Upper lobe of right lung (tissue), 1 donor: ENCODE measurements around the gene MGA. TPM values are rescaled to one million over a fixed set of nuclear protein-coding genes. Genes with fewer than 3 reads are reported as not detected.

Experiments
- ATAC-seq: fragments of 200-7000 bp; cut with Tn5 transposase; one replicate; pipeline ENCODE4 v1.9.1; 2020; ENCODE audit warnings: mild to moderate bottlenecking, moderate library complexity
- DNase-seq: peaks from one replicate; pipeline ENCODE4 v3.0.0-alpha.2; 2020
- H3K27ac ChIP-seq: fragments of 200-600 bp; one replicate; pipeline ENCODE4 v1.8.0; 2022
- H3K27me3 ChIP-seq: fragments of 200-600 bp; one replicate; pipeline ENCODE4 v1.8.0; 2022; ENCODE audit warnings: mild to moderate bottlenecking
- H3K36me3 ChIP-seq: fragments of 200-600 bp; one replicate; pipeline ENCODE4 v1.8.0; 2022
- H3K4me1 ChIP-seq: fragments of 200-600 bp; one replicate; pipeline ENCODE4 v1.8.0; 2022
- H3K4me3 ChIP-seq: fragments of 200-600 bp; one replicate; pipeline ENCODE4 v1.8.0; 2022; ENCODE audit warnings: mild to moderate bottlenecking
- H3K9me3 ChIP-seq: fragments of 200-600 bp; one replicate; pipeline ENCODE4 v1.8.0; 2022
- CTCF ChIP-seq: fragments of 200-600 bp; IDR thresholded peaks from one replicate; pipeline ENCODE4 v1.8.0; 2022; ENCODE audit warnings: antibody characterized with exemption
- intact Hi-C: fragments of 100-400 bp; cut with DNase I; formaldehyde crosslinking; loops from one replicate; pipeline ENCODE4 v1.11.0; 2022
- total RNA-seq: library from RNA; stranded (reverse); fragmentation: NEBNext Ultra II Directional; extraction: Animal tissue kit (Norgen Biotek cat#: 25700); gene quantifications from one replicate; pipeline ENCODE4 v1.2.1, GENCODE V29; 2021
- donor health status: DM: no; HTN: yes; CAD: no; lungs with severe emphysema.

The MGA gene
- total RNA-seq, 1 donor from 2014 or later: 39.2 TPM

DNA sequence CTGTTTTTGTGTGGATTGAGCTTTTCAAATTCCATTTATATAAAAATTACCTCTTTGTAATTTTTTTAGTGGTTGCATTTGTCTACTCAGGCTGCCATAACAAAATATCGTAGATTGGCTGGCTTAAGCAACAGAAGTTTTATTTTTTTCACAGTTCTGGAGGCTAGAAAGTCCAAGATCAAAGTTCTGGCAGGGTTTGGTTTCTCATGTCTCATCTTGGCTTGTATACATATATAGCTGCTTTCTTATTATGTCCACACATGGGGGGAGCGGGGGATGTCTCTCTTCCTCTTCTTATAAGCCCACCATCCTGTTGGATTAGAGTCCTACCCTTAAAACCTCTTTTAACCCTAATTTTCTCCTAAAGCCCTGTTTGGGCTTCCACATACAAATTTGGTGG lies 28.5 kb downstream of the MGA start:
- ATAC-seq (no peak), DNase-seq (no peak)
- Histone ChIP-seq H3K4me3 (no peak overlapping the region), H3K27me3 (no peaks in the 10 kb centered on the region), H3K27ac (no peak overlapping the region), H3K9me3 (no peaks in the 10 kb centered on the region), H3K36me3 (no peaks in the 10 kb centered on the region), H3K4me1 (no peaks in the 10 kb centered on the region)
- TF ChIP-seq CTCF: no peak
- intact Hi-C loops: no loop called here

GRCh38 chr15:41689083-41689482 lies 28.9 kb downstream of the MGA start:
- intact Hi-C loops: no loop called here
- no peak for TF ChIP-seq CTCF

DNA sequence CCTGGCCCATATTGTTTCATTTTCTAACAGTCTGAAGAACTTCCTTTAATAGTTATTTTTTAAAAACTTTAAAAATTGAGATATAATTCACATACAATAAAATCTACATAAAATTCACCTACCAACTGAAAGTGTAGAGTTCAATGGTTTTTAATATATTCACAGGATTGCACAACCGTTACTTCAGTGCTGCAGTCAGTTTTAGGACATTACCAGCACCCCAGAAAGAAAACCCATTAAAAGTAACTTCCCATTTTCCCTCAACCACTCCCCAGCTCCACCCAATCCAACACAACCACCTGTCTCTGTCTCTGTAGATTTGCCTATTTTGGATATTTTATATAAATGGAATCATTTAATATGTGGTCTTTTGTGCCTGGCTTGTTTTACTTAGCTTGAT lies 29.6 kb downstream of the MGA start:
- H3K27ac ChIP-seq: no peak overlapping the region
- no peaks in the 10 kb centered on the region for H3K36me3 ChIP-seq
- no peaks in the 10 kb centered on the region for H3K4me1 ChIP-seq
- no peak for DNase-seq
- intact Hi-C loops: no loop called here
- ATAC-seq: peak; percentile 15
- no peaks in the 10 kb centered on the region for H3K9me3 ChIP-seq
- H3K27me3 ChIP-seq: no peaks in the 10 kb centered on the region
- no peak overlapping the region for H3K4me3 ChIP-seq
- TF ChIP-seq CTCF: no peak

More at GRCh38 chr15:41689083-41689482, 28.9 kb downstream of the MGA start:
- no peak overlapping the region for H3K4me3 ChIP-seq
- H3K27ac ChIP-seq: no peak overlapping the region
- no peaks in the 10 kb centered on the region for H3K9me3 ChIP-seq
- DNase-seq: no peak
- H3K27me3 ChIP-seq: no peaks in the 10 kb centered on the region
- H3K4me1 ChIP-seq: no peaks in the 10 kb centered on the region
- H3K36me3 ChIP-seq: no peaks in the 10 kb centered on the region
- no peak for ATAC-seq

DNA sequence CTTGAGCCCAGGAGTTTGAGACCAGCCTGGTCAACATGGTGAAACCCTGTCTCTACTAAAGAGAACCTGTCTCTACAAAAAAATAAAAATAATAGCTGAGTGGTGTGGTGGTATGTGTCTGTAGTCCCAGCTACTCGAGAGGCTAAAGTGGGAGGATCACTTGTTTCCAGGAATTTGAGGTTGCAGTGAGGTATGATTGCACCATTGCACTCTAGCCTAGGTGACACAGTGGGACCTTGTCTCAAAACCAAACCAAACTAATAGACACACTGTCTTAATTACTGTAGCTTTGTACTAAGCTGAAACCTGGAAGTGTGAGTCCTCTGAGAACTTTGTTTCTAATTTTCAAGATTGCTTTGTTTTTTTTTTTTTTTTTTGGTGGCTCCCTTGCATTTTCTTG lies 30.4 kb downstream of the MGA start:
- H3K36me3 ChIP-seq: no peaks in the 10 kb centered on the region
- no peaks in the 10 kb centered on the region for H3K9me3 ChIP-seq
- no peaks in the 10 kb centered on the region for H3K27me3 ChIP-seq
- no peak overlapping the region for H3K4me3 ChIP-seq
- ATAC-seq (peak; percentile 53), DNase-seq (no peak)
- intact Hi-C loops: no loop called here
- H3K27ac ChIP-seq: no peak overlapping the region
- TF ChIP-seq CTCF: no peak
- H3K4me1 ChIP-seq: peaks cover under 1% of the 10 kb centered on the region

DNA sequence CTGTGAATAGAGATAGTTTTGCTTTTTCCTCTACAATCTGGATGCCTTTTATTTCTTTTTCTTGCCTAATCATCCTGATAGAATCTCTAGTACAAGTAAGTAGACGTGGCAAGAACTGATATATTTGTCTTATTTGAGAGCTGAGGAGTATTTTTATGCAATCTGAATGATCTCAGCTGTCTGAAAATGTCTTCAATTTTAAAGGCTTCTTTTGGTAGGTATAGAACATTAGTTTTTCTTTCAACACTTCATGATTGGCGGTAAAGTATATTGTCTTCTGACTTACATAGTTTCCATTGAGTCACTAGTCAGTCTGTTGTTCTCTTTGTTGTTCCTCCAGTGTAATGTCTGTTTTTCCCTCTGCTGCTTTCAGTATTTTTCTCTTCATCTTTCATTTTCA lies 31.3 kb downstream of the MGA start:
- no peak for DNase-seq

More for the DNA sequence above, 31.3 kb downstream of the MGA start:
- no peaks in the 10 kb centered on the region for H3K9me3 ChIP-seq
- no peaks in the 10 kb centered on the region for H3K27me3 ChIP-seq
- ATAC-seq: no peak
- no peak overlapping the region for H3K4me3 ChIP-seq
- no peak overlapping the region for H3K27ac ChIP-seq
- H3K4me1 ChIP-seq: peaks cover 9% of the 10 kb centered on the region
- peaks cover 3% of the 10 kb centered on the region for H3K36me3 ChIP-seq
- intact Hi-C loops: no loop called here
- no peak for TF ChIP-seq CTCF
